LNCaP clone FGC (cell line): ENCODE measurements around the gene P4HA3.

Experiments used
- DNase-seq: peaks from one replicate; pipeline ENCODE4 v3.0.0-alpha.2; 2011; ENCODE audit warnings: low read depth
- H3K4me3 ChIP-seq: 2 replicates; pipeline ENCODE4 v1.5.1; 2011; ENCODE audit warnings: mild to moderate bottlenecking, low read depth, low read length, control low read depth
- TF ChIP-seq, protein P1 (sequence below): IDR thresholded peaks from 2 replicates; pipeline ENCODE4 v1.5.1; 2012; ENCODE audit warnings: mild to moderate bottlenecking; ENCODE audit not compliant: control insufficient read depth, insufficient read depth; ENCODE audit errors: extremely low read depth

Gene P4HA3

DNA sequence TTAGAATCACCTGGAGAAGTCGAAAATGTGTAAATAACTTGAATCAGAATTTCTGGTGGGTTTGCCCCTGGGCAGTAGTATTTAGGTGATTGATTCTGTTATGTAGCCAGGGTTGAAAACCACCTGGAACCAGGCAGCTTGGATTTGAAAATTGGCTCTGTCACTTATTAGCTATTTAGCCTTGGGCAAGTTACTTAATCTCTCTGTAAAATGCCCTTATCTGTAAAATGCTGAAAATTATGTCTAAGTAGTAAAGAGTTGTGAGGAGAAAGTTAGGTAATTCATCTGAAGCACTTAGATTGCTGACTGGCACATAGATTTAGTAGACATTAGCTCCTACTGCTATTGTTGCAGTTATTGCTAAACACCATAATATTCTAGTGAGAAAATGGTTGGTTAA, 91.1 kb downstream of the P4HA3 start:
- H3K4me3 ChIP-seq = no peak overlapping the region
- no peak for DNase-seq
- TF ChIP-seq, protein P1, sequence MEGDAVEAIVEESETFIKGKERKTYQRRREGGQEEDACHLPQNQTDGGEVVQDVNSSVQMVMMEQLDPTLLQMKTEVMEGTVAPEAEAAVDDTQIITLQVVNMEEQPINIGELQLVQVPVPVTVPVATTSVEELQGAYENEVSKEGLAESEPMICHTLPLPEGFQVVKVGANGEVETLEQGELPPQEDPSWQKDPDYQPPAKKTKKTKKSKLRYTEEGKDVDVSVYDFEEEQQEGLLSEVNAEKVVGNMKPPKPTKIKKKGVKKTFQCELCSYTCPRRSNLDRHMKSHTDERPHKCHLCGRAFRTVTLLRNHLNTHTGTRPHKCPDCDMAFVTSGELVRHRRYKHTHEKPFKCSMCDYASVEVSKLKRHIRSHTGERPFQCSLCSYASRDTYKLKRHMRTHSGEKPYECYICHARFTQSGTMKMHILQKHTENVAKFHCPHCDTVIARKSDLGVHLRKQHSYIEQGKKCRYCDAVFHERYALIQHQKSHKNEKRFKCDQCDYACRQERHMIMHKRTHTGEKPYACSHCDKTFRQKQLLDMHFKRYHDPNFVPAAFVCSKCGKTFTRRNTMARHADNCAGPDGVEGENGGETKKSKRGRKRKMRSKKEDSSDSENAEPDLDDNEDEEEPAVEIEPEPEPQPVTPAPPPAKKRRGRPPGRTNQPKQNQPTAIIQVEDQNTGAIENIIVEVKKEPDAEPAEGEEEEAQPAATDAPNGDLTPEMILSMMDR = no peak
